NCI-H2029 treated with DMSO at 0.1 percent for 48 hours (cell line): Measurements from ENCODE around the gene NIPAL3.

Experiments used
- DNase-seq: peaks from one replicate; lab custom pipeline; 2025; lab: John Stamatoyannopoulos, UW

NIPAL3 gene

GRCh38 chr1:24391882-24392603 lies 23.6 kb upstream of the NIPAL3 start:
- no peak for DNase-seq

GRCh38 chr1:24392604-24392946 lies 23.0 kb upstream of the NIPAL3 start:
- DNase-seq, result no peak

- no peak for DNase-seq
These were observed 22.5 kb upstream of the NIPAL3 start for GRCh38 chr1:24392982-24393650.

- no peak for DNase-seq
These were observed 21.7 kb upstream of the NIPAL3 start for GRCh38 chr1:24393892-24394291.

DNA sequence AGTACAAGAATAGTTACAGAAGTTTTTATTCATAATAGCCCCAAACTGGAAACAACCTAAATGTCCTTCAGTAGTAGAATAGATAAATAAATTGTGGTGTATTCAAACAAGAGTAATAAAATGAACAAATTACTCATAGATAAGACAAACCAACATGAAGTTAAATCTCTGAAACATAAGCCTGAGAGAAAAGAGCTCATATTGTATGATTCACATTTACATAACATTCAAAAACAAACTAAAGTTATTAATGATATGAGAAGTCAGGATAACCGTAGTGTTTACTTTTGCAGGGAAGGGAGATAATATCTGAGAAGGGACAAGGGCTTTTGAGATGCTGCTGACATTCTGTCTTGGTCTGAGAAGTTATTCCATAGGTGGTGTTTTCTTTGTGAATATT lies 15.5 kb upstream of the NIPAL3 start:
- no peak for DNase-seq

DNA sequence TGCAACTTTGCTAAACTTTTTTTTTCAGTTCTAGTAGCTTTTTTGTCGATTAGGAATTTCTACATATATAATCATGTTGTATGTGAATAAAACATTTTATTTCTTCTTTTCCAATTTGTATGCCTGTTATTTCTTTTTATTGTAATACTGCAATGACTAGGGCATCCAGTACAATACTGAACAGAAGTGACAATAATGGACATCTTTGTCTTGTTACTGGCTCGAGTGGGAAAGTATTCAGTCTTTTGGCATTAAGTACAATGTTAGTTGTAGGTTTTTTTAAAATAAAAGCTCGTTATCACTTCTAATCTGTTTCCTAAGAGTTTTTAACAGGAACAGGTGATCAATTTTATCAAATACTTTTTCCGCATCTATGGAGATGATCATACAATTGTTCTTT lies 11.8 kb upstream of the NIPAL3 start:
- no peak for DNase-seq

- no peak for DNase-seq
These were observed 8.8 kb upstream of the NIPAL3 start for GRCh38 chr1:24406788-24407187.

DNA sequence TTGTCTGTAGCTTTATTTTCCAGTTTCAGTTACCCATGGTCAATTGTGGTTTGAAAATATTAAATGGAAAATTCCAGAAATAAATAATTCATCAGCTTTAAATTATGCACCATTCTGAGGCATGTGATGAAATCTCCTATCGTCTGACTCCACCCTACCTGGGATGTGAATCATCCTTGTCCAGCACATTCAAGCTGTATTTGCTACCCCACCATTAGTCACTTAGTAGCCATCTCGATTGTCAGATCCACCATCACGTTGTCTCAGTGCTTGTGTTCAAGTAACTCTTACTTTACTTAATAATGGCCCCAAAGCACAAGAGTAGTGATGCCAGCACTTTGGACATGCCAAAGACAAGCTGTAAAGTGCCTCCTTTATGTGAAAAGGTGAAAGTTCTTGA lies 6.1 kb upstream of the NIPAL3 start:
- DNase-seq, result no peak

DNA sequence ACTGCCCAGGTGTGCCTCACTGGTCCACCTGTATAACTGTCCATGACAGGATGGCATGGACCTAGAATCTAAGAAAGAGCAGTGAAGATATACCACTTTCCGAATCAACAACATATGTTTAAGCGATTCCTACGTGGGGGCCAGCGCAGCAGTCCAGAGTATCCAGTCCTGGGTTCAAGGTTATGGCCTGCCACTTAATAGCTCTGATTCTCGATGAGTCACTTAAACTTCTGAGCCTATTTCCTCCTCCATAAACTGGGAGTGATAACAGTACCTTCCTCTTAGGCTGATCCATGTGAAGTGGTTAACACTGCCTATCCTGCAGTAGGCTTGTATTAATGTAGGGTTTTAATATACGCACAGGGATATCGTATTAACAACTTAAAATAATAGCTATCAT lies 4.9 kb upstream of the NIPAL3 start:
- DNase-seq, result no peak

- no peak for DNase-seq
These were observed 3.6 kb upstream of the NIPAL3 start for GRCh38 chr1:24411963-24412362.

- DNase-seq, result no peak
These were observed 3.2 kb upstream of the NIPAL3 start for GRCh38 chr1:24412408-24412807.

GRCh38 chr1:24413350-24414163 lies 2.0 kb upstream of the NIPAL3 start, which contains the start of gene STPG1:
Gene STPG1 (minus strand): TSS chr1:24413782. CDS start chr1:24401388, 12,394 bp downstream.
- peak; percentile 56 for DNase-seq

GRCh38 chr1:24414775-24415333 lies 748 bp upstream of the NIPAL3 start:
- peak; percentile 59 for DNase-seq

GRCh38 chr1:24415910-24416665 lies 486 bp downstream of the NIPAL3 start:
- no peak for DNase-seq

DNA sequence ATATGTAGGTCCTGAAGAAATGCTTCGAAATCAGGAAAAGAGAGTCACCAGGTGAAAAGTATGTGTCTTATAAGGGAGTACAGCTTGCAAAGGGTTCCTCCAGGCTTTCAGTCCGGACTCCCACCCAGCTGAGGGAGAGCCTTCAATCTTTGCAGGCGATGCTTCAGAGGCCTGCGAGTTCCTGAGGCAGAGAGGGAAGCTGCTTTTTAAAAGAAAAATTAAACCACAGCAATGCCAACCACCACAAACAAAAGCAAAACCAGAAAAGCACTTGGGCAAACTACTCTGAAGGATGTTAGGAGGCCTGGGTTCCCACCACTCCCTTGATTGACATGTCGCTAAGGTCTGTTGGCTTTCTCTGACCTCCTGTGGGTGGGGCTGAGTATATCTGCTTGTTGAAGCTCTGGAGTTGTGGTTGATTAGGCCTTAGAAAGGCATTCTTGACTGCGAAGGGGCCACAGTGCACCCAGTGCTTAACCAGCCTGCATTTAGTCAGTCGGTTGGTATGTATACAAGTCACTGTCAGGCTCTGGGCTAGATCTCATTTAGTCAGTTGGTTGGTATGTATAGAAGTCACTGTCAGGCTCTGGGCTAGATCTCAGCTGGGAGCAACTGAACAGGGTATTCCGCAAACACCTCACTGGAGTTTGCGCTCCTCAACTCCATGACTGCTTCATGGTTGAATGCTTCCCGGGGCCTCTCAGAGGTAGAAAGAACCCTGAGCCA lies 1.2 kb downstream of the NIPAL3 start:
- peak; percentile 14 for DNase-seq

DNA sequence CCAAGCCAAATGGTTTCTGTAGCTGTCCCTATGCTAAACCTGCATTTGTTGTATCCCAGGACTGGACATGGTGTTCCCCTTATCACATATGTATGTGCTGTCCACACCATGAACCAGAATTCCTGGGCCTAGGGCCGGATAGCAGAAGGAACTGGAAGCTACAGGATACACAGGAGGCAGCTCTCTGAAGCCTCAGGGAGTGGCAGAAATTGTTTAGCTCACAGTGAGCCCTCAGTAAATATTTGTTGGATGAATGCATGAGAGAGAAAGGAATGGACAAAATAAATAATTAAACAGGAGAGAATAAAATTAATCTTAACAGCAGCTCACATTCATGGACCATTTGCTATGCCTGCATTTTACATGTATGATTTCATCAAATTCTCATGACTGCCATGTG lies 2.1 kb downstream of the NIPAL3 start:
- DNase-seq, result no peak

GRCh38 chr1:24418898-24419628 lies 3.5 kb downstream of the NIPAL3 start:
- DNase-seq, result peak; percentile 63

GRCh38 chr1:24420547-24420946 lies 4.9 kb downstream of the NIPAL3 start:
- DNase-seq, result no peak

DNA sequence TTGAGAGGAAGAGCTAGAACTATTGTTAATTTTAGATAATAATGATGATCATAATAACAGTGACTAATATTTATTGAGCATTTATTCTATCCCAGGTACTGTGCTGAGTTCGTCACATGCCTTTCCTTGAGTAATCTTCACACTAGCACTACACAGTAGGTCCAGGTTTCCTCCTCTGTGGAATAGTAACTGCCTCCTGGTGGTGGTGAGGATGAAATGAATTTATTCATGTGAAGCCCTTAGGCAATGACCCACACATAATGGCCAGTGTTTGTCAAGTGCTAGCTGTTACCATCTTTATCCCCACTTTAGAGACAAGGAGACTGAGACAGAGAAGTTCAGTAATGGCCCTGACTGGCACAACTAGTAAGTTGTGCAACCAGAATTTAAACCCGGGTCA lies 5.9 kb downstream of the NIPAL3 start:
- no peak for DNase-seq

DNA sequence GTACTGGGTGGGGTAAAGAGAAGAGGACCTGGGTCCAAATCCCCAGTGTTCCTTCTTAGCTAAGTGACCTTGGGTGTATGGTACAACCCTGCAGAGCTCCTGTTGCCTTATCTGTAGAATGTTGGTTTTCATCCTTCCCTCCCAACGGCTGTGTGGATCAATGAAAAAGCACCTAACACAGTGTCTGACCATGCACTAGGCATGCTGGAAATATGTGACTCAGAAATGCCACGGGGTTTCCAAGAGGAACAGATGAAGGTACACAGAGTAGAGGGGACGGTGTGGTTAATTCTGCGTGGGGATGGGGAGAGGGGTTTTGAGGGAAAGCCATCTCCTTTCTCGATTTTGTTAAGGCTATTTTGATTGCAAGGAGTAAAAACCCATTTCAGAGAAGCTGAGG lies 8.6 kb downstream of the NIPAL3 start:
- no peak for DNase-seq

DNA sequence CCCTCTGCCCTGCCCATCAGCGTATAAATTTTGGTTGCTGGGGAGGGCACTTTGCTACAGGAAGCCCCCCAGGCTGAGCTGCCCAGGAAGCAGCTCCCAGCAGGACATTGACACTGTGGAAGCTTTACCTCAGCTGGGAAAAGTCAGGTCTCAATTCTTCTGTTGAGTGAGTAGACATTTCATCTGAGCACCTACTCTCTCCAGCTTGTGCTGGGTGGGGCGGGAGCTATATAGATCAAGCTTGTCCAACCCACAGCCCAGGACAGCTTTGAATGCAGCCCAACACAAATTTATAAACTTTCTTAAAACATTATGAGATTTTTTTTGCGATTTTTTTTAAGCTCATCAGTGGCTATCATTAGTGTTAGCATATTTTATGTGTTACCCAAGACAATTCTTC lies 9.4 kb downstream of the NIPAL3 start:
- DNase-seq, result no peak
